Nephron progenitor cell (in vitro differentiated cells): Measurements from ENCODE around the gene MOB3A.
A peak's percentile ranks its signal among the peaks of the same experiment; 100 is the strongest.

Source experiments
- DNase-seq: peaks from one replicate; pipeline ENCODE4 v3.0.0; 2021
- H3K27ac Mint-ChIP-seq: 2 replicates; pipeline ENCODE4 v1.8.0; 2021; ENCODE audit warnings: mild to moderate bottlenecking, moderate library complexity, mixed read lengths
- H3K27me3 Mint-ChIP-seq: 2 replicates; pipeline ENCODE4 v1.8.0; 2021; ENCODE audit warnings: mild to moderate bottlenecking, low read depth, mixed read lengths; ENCODE audit not compliant: poor library complexity
- H3K36me3 Mint-ChIP-seq: 2 replicates; pipeline ENCODE4 v1.8.0; 2021; ENCODE audit warnings: low read depth, mixed read lengths
- H3K4me1 Mint-ChIP-seq: 2 replicates; pipeline ENCODE4 v1.8.0; 2021; ENCODE audit warnings: mixed read lengths
- H3K4me3 Mint-ChIP-seq: 2 replicates; pipeline ENCODE4 v1.8.0; 2021; ENCODE audit warnings: mild to moderate bottlenecking, moderate library complexity, mixed read lengths
- H3K9me3 Mint-ChIP-seq: 2 replicates; pipeline ENCODE4 v1.8.0; 2021; ENCODE audit warnings: mild to moderate bottlenecking, moderate library complexity, mixed read lengths
- CTCF ChIP-seq: fragments of 200-600 bp; sonication (generic); IDR thresholded peaks from 2 replicates; pipeline ENCODE4 v1.5.0; 2021; ENCODE audit warnings: antibody characterized with exemption

Gene MOB3A

GRCh38 chr19:2048104-2048958 is 47.8 kb downstream of the MOB3A start:
- Mint-ChIP-seq H3K36me3 (peaks cover 3% of the 10 kb centered on the region), H3K27me3 (no peaks in the 10 kb centered on the region), H3K27ac (no peak overlapping the region), H3K4me1 (peaks cover 25% of the 10 kb centered on the region), H3K4me3 (no peak overlapping the region), H3K9me3 (no peaks in the 10 kb centered on the region)
- DNase-seq: no peak
- no peak for TF ChIP-seq CTCF

GRCh38 chr19:2047449-2048103 is 48.5 kb downstream of the MOB3A start:
- DNase-seq: no peak
- no peak for TF ChIP-seq CTCF
- Mint-ChIP-seq H3K27me3 (no peaks in the 10 kb centered on the region), H3K4me3 (no peak overlapping the region), H3K9me3 (no peaks in the 10 kb centered on the region), H3K36me3 (peaks cover 4% of the 10 kb centered on the region), H3K4me1 (peaks cover 26% of the 10 kb centered on the region), H3K27ac (no peak overlapping the region)

- peaks cover 26% of the 10 kb centered on the region for H3K4me1 Mint-ChIP-seq
- peaks cover 4% of the 10 kb centered on the region for H3K36me3 Mint-ChIP-seq
- peak overlapping the region; percentile 75 for H3K27ac Mint-ChIP-seq
- no peak for DNase-seq
- H3K4me3 Mint-ChIP-seq: no peak overlapping the region
- TF ChIP-seq CTCF: no peak
- no peaks in the 10 kb centered on the region for H3K27me3 Mint-ChIP-seq
- H3K9me3 Mint-ChIP-seq: no peaks in the 10 kb centered on the region
Measured at GRCh38 chr19:2047076-2047448, 49.1 kb downstream of the MOB3A start.

GRCh38 chr19:2046046-2046907 is 49.8 kb downstream of the MOB3A start:
- H3K9me3 Mint-ChIP-seq: no peaks in the 10 kb centered on the region
- no peak overlapping the region for H3K4me3 Mint-ChIP-seq
- DNase-seq: no peak
- H3K27ac Mint-ChIP-seq: no peak overlapping the region
- H3K27me3 Mint-ChIP-seq: no peaks in the 10 kb centered on the region
- peaks cover 4% of the 10 kb centered on the region for H3K36me3 Mint-ChIP-seq
- no peak for TF ChIP-seq CTCF
- peaks cover 29% of the 10 kb centered on the region for H3K4me1 Mint-ChIP-seq

- no peak overlapping the region for H3K4me3 Mint-ChIP-seq
- H3K27me3 Mint-ChIP-seq: no peaks in the 10 kb centered on the region
- TF ChIP-seq CTCF: no peak
- H3K27ac Mint-ChIP-seq: no peak overlapping the region
- DNase-seq: no peak
- H3K36me3 Mint-ChIP-seq: peaks cover 4% of the 10 kb centered on the region
- H3K4me1 Mint-ChIP-seq: peaks cover 35% of the 10 kb centered on the region
- H3K9me3 Mint-ChIP-seq: no peaks in the 10 kb centered on the region
Measured at GRCh38 chr19:2045501-2046045, 50.6 kb downstream of the MOB3A start.
